GM18868 (cell line): Measurements from ENCODE around the gene SKAP1.

ENCODE experiments used
- ATAC-seq: cut with Tn5 transposase; IDR thresholded peaks from one replicate; pipeline ENCODE4 v1.9.1; 2021; ENCODE audit warnings: mild to moderate bottlenecking, moderate library complexity; ENCODE audit not compliant: unreplicated experiment

Gene SKAP1

GRCh38 chr17:48084932-48085331, 345.1 kb downstream of the SKAP1 start:
- ATAC-seq = no peak
